RPMI8226 (cell line): ENCODE data around the gene MKI67.
"Not testable (repeated sequence)": the region's sequence is repeated elsewhere in the genome, so short reads cannot be mapped to it uniquely, and the experiment has no call there.

Experiments
- DNase-seq: peaks from one replicate; pipeline ENCODE4 v3.0.0-alpha.2; 2015

Gene MKI67

GRCh38 chr10:128147669-128148068 is 21.4 kb upstream of the MKI67 start:
- DNase-seq = no peak

GRCh38 chr10:128147064-128147463 is 20.8 kb upstream of the MKI67 start:
- DNase-seq = no peak

- no peak for DNase-seq
Observed at GRCh38 chr10:128144547-128144946, 18.3 kb upstream of the MKI67 start.

- no peak for DNase-seq
Observed at GRCh38 chr10:128143531-128143930, 17.3 kb upstream of the MKI67 start.

- no peak for DNase-seq
Observed at GRCh38 chr10:128140425-128140824, 14.2 kb upstream of the MKI67 start.

- DNase-seq = not testable (repeated sequence)
Observed at GRCh38 chr10:128138429-128138828, 12.2 kb upstream of the MKI67 start.

- DNase-seq = no peak
Observed at GRCh38 chr10:128137877-128138276, 11.7 kb upstream of the MKI67 start.

GRCh38 chr10:128130051-128130450 is 3.8 kb upstream of the MKI67 start:
- no peak for DNase-seq

- DNase-seq = no peak
Observed at GRCh38 chr10:128128582-128128981, 2.4 kb upstream of the MKI67 start.

- DNase-seq = peak; percentile 10
Observed at GRCh38 chr10:128125416-128125943, 743 bp downstream of the MKI67 start.

GRCh38 chr10:128124813-128125403 is 1.3 kb downstream of the MKI67 start:
- DNase-seq = no peak

- DNase-seq = no peak
Observed at GRCh38 chr10:128123846-128124245, 2.4 kb downstream of the MKI67 start.

GRCh38 chr10:128122931-128123330 is 3.3 kb downstream of the MKI67 start:
- no peak for DNase-seq

- DNase-seq = no peak
Observed at GRCh38 chr10:128121750-128122412, 4.3 kb downstream of the MKI67 start.

GRCh38 chr10:128116851-128117615 is 9.2 kb downstream of the MKI67 start:
- DNase-seq = no peak

- DNase-seq = no peak
Observed at GRCh38 chr10:128116187-128116586, 10.0 kb downstream of the MKI67 start.

GRCh38 chr10:128115356-128115755 is 10.9 kb downstream of the MKI67 start:
- no peak for DNase-seq

GRCh38 chr10:128114901-128115300 is 11.3 kb downstream of the MKI67 start:
- DNase-seq = no peak

GRCh38 chr10:128113026-128113425 is 13.2 kb downstream of the MKI67 start:
- no peak for DNase-seq

- no peak for DNase-seq
Observed at GRCh38 chr10:128111696-128112095, 14.5 kb downstream of the MKI67 start.

GRCh38 chr10:128110339-128110738 is 15.9 kb downstream of the MKI67 start:
- DNase-seq = no peak

- DNase-seq = no peak
Observed at GRCh38 chr10:128109707-128110106, 16.5 kb downstream of the MKI67 start.

- DNase-seq = no peak
Observed at GRCh38 chr10:128105383-128105782, 20.8 kb downstream of the MKI67 start.

- DNase-seq = no peak
Observed at GRCh38 chr10:128103229-128103714, 23.0 kb downstream of the MKI67 start.
